C4-2B (cell line): ENCODE data around the gene USP49.

Experiments used
- H3K27ac ChIP-seq: fragments of 450-650 bp; 2 replicates; pipeline ENCODE4 v1.5.1; 2017
- ZFX ChIP-seq: fragments of 450-650 bp; IDR thresholded peaks from 2 replicates; pipeline ENCODE4 v1.6.1; 2017
- TF ChIP-seq, protein P1 (sequence below): fragments of 450-650 bp; conservative IDR thresholded peaks from 2 replicates; pipeline ENCODE4 v1.5.1; 2017; ENCODE audit warnings: mild to moderate bottlenecking

USP49 gene

GRCh38 chr6:41748102-41748477 is 147.1 kb downstream of the USP49 start:
- H3K27ac ChIP-seq: peak overlapping the region; percentile 96
- TF ChIP-seq, protein P1, sequence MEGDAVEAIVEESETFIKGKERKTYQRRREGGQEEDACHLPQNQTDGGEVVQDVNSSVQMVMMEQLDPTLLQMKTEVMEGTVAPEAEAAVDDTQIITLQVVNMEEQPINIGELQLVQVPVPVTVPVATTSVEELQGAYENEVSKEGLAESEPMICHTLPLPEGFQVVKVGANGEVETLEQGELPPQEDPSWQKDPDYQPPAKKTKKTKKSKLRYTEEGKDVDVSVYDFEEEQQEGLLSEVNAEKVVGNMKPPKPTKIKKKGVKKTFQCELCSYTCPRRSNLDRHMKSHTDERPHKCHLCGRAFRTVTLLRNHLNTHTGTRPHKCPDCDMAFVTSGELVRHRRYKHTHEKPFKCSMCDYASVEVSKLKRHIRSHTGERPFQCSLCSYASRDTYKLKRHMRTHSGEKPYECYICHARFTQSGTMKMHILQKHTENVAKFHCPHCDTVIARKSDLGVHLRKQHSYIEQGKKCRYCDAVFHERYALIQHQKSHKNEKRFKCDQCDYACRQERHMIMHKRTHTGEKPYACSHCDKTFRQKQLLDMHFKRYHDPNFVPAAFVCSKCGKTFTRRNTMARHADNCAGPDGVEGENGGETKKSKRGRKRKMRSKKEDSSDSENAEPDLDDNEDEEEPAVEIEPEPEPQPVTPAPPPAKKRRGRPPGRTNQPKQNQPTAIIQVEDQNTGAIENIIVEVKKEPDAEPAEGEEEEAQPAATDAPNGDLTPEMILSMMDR: no peak
- no peak for TF ChIP-seq ZFX

- no peak for TF ChIP-seq ZFX
- TF ChIP-seq, protein P1: no peak
- peak within 1 kb of the TSS; percentile 96 for H3K27ac ChIP-seq
Measured at GRCh38 chr6:41747256-41748101, 147.7 kb downstream of the USP49 start, which contains the start of gene PGC. PGC (minus strand) TSS chr6:41747397; CDS start chr6:41747334, 63 bp downstream.

- TF ChIP-seq, protein P1: no peak
- no peak for TF ChIP-seq ZFX
- H3K27ac ChIP-seq: peak overlapping the region; percentile 96
Measured at GRCh38 chr6:41746107-41746506, 149.1 kb downstream of the USP49 start.

DNA sequence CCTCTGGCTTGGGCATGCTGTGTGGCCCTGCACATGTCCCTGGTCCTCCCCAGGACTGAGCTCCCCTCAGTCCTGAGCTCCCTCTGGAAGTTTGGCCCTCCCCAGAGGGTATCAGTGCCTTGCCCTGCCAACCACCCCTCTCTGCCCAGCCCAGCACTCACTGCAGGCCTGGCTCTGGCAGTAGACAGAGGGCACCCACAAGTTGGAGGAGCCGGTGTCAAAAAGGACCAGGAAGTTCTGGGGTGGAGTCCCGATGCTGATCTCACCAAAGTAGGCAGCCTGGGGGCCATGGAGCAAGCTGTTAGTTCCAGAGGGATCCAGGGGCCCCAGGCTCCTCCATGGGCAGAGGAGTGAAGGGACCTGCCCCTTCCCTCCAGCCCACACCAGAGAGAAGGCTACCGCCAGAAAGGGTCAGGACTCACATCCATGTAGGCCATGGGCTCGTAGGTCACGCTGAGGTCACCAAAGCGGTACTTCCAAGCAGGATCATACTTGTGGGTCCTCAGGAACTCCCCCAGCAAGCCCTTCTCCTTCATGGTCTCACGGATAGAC is 150.9 kb downstream of the USP49 start:
- no peak for TF ChIP-seq ZFX
- TF ChIP-seq, protein P1: no peak
- peak overlapping the region; percentile 96 for H3K27ac ChIP-seq

DNA sequence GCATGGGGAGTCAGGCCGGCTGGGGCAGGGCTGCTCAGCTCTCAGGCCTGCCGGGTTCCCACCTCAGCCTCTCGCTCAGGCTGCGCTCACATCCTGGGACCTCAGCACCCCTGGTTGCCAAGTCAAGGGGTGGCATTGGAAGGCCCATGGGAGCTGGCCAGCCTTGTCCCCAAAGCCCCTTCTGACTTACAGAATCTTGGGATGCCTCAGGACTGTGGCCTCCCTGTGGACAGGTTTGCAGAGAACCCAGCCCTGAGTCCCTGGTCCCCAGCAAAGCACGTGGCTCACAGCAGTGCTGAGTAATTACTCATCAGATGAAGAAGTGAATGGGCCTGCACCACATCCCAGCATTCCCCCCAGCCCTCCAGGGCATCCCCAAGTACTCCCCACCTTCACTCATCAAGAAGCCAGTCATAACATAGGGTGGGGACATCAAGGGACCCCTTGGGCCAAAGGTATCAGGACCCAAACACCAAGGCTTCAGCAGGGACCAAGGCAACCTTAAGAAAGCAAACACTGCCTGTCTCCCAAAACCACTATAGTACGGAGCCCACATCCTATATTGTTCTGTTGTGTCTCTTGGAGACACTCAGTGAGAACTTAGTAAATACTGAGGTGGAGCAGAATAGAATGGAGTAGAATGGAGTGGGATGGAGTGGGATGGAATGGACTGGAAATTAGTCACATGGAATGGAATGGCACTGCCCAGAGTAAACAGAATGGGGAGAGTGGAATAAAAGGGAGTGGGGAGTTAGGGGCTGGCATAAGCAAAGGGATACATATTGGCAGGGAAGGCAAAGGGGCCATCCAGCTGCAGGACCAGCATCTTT is 151.6 kb downstream of the USP49 start:
- TF ChIP-seq, protein P1: no peak
- TF ChIP-seq ZFX: no peak
- H3K27ac ChIP-seq: peak overlapping the region; percentile 96; the same call in 1 of the 2 replicates

DNA sequence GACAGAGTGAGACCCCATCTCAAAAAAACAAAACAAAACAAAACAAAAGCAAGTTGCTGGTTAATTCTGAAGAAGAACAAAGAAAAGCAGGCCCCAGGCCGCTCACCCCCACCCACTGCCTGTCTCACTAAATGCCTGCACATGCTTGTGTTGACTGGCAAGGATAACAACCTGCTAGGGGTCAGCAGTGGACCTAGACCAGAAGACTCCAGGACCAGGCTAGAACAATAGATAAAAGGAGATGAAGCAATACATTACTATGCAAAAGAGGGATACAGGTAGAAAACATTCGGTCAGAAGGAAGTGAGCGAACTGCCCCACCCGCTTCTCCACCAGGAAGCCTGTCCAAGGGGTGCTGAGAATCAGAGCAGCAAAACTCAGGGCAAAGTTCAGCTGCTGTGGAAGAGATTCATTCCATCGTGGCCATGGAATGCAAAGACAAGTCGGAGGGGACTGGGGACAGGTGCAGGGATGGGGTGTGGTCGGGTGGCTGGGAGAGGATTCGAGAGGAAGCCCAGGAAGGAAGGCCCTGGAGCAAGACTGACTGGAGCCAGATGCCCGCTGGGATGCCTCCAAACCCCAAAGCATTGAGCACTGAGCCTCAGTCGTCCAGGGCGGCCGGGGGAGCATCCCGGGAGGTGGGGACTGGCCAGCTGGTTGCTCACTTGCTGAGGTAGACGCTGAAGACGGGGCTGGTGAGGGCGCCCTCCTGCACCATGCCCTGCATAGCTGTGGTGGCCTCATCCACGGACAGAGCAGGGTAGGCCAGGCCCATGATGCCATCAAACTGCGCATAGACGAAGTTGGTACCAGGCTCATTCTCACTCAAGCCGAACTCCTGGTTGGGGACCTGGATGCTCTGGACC is 153.3 kb downstream of the USP49 start:
- H3K27ac ChIP-seq: no peak overlapping the region
- TF ChIP-seq ZFX: no peak
- TF ChIP-seq, protein P1: no peak
